Astrocyte (in vitro differentiated cells and primary cell): ENCODE data around the gene NTRK3. TPM values are rescaled to one million over a fixed set of nuclear protein-coding genes. Genes with fewer than 3 reads are reported as not detected.

Experiments
- DNase-seq: peaks from one replicate; pipeline ENCODE4 v3.0.0-alpha.2; 2010; ENCODE audit warnings: low read depth
- FAIRE-seq: peaks from 2 replicates; lab custom pipeline; 2011; peaks lifted over from hg19 to GRCh38; lab: Jason Lieb, UNC
- H2AFZ ChIP-seq: 2 replicates; pipeline ENCODE4 v1.6.0; 2012; ENCODE audit warnings: low read depth, low read length, inconsistent platforms
- H3K27ac ChIP-seq: 2 replicates; pipeline ENCODE4 v1.5.1; 2011; ENCODE audit warnings: low read depth, low read length, inconsistent platforms
- H3K27me3 ChIP-seq: 2 replicates; pipeline ENCODE4 v1.6.0; 2011; ENCODE audit warnings: low read length, inconsistent platforms; ENCODE audit not compliant: insufficient read depth
- H3K36me3 ChIP-seq: 2 replicates; pipeline ENCODE4 v1.5.1; 2011; ENCODE audit warnings: low read length, inconsistent platforms; ENCODE audit not compliant: insufficient read depth
- H3K4me1 ChIP-seq: 2 replicates; pipeline ENCODE4 v1.5.1; 2011; ENCODE audit warnings: low read length, inconsistent platforms; ENCODE audit not compliant: insufficient read depth
- H3K4me2 ChIP-seq: 2 replicates; pipeline ENCODE4 v1.6.0; 2012; ENCODE audit warnings: low read length, inconsistent platforms
- H3K4me3 ChIP-seq: 2 replicates; pipeline ENCODE4 v1.5.1; 2011; ENCODE audit warnings: low read depth, mild to moderate bottlenecking, low read length, inconsistent platforms; ENCODE audit not compliant: insufficient read depth
- H3K79me2 ChIP-seq: 2 replicates; pipeline ENCODE4 v1.6.0; 2012; ENCODE audit warnings: mild to moderate bottlenecking, low read length, inconsistent platforms; ENCODE audit not compliant: insufficient read depth
- H3K9ac ChIP-seq: 2 replicates; pipeline ENCODE4 v1.6.0; 2012; ENCODE audit warnings: mild to moderate bottlenecking, low read length, inconsistent platforms
- H3K9me3 ChIP-seq: 2 replicates; pipeline ENCODE4 v1.5.1; 2012; ENCODE audit warnings: low read depth, mild to moderate bottlenecking, low read length, inconsistent platforms; ENCODE audit not compliant: insufficient read depth
- H4K20me1 ChIP-seq: 2 replicates; pipeline ENCODE4 v1.6.0; 2012; ENCODE audit warnings: low read length, inconsistent platforms; ENCODE audit not compliant: insufficient read depth
- H3K27ac Mint-ChIP-seq: one replicate; pipeline ENCODE4 v1.8.0; 2021; ENCODE audit warnings: mild to moderate bottlenecking, mixed read lengths; ENCODE audit not compliant: unreplicated experiment
- H3K27me3 Mint-ChIP-seq: one replicate; pipeline ENCODE4 v1.8.0; 2021; ENCODE audit warnings: low read depth, mixed read lengths; ENCODE audit not compliant: unreplicated experiment
- H3K36me3 Mint-ChIP-seq: one replicate; pipeline ENCODE4 v1.8.0; 2021; ENCODE audit warnings: low read depth, mixed read lengths; ENCODE audit not compliant: unreplicated experiment
- H3K4me1 Mint-ChIP-seq: one replicate; pipeline ENCODE4 v1.8.0; 2021; ENCODE audit warnings: low read depth, mixed read lengths; ENCODE audit not compliant: unreplicated experiment
- H3K4me3 Mint-ChIP-seq: one replicate; pipeline ENCODE4 v1.8.0; 2021; ENCODE audit warnings: mild to moderate bottlenecking, moderate library complexity, mixed read lengths; ENCODE audit not compliant: unreplicated experiment
- H3K9me3 Mint-ChIP-seq: one replicate; pipeline ENCODE4 v1.8.0; 2021; ENCODE audit warnings: mild to moderate bottlenecking, mixed read lengths; ENCODE audit not compliant: unreplicated experiment
- EZH2 ChIP-seq: IDR thresholded peaks from 2 replicates; pipeline ENCODE4 v1.6.1; 2012; ENCODE audit warnings: mild to moderate bottlenecking, low read length, inconsistent platforms; ENCODE audit not compliant: insufficient read depth
- total RNA-seq: library from RNA; stranded (reverse); gene quantifications from 2 replicates; pipeline ENCODE4 v1.2.1, GENCODE V29; 2021
- TF ChIP-seq, protein P1 (sequence below): IDR thresholded peaks from 2 replicates; pipeline ENCODE4 v1.5.1; 2011; ENCODE audit warnings: low read depth, mild to moderate bottlenecking, inconsistent platforms, low read length, moderate library complexity; ENCODE audit not compliant: insufficient read depth

NTRK3 gene
- total RNA-seq, 1 donor from 2014 or later: 12.9 TPM

GRCh38 chr15:88046576-88047129 is 209.9 kb downstream of the NTRK3 start:
- FAIRE-seq (no peak), DNase-seq (no peak)
- Histone ChIP-seq H3K36me3 (no peaks in the 10 kb centered on the region), H3K27me3 (no peaks in the 10 kb centered on the region), H3K27ac (no peak overlapping the region), H3K9me3 (no peaks in the 10 kb centered on the region), H2AFZ (no peak overlapping the region), H3K4me2 (no peak overlapping the region), H3K4me1 (no peaks in the 10 kb centered on the region), H3K79me2 (no peaks in the 10 kb centered on the region), H3K4me3 (no peak overlapping the region), H3K9ac (no peak overlapping the region), H4K20me1 (no peaks in the 10 kb centered on the region)
- no peaks in the 10 kb centered on the region for H3K36me3 Mint-ChIP-seq
- H3K4me3 Mint-ChIP-seq: no peak overlapping the region
- no peaks in the 10 kb centered on the region for H3K4me1 Mint-ChIP-seq
- H3K27ac Mint-ChIP-seq: no peak overlapping the region
- peaks cover 21% of the 10 kb centered on the region for H3K27me3 Mint-ChIP-seq
- H3K9me3 Mint-ChIP-seq: peaks cover 2% of the 10 kb centered on the region
- TF ChIP-seq, protein P1, sequence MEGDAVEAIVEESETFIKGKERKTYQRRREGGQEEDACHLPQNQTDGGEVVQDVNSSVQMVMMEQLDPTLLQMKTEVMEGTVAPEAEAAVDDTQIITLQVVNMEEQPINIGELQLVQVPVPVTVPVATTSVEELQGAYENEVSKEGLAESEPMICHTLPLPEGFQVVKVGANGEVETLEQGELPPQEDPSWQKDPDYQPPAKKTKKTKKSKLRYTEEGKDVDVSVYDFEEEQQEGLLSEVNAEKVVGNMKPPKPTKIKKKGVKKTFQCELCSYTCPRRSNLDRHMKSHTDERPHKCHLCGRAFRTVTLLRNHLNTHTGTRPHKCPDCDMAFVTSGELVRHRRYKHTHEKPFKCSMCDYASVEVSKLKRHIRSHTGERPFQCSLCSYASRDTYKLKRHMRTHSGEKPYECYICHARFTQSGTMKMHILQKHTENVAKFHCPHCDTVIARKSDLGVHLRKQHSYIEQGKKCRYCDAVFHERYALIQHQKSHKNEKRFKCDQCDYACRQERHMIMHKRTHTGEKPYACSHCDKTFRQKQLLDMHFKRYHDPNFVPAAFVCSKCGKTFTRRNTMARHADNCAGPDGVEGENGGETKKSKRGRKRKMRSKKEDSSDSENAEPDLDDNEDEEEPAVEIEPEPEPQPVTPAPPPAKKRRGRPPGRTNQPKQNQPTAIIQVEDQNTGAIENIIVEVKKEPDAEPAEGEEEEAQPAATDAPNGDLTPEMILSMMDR: no peak
- no peak for TF ChIP-seq EZH2

GRCh38 chr15:88043396-88043795 is 213.1 kb downstream of the NTRK3 start:
- no peaks in the 10 kb centered on the region for H3K4me1 ChIP-seq
- Mint-ChIP-seq H3K4me1 (no peaks in the 10 kb centered on the region), H3K27me3 (peaks cover 18% of the 10 kb centered on the region), H3K36me3 (no peaks in the 10 kb centered on the region), H3K4me3 (no peak overlapping the region), H3K27ac (no peak overlapping the region), H3K9me3 (peaks cover 2% of the 10 kb centered on the region)
- H3K9me3 ChIP-seq: no peaks in the 10 kb centered on the region
- no peaks in the 10 kb centered on the region for H3K36me3 ChIP-seq
- no peak overlapping the region for H2AFZ ChIP-seq
- no peak for TF ChIP-seq EZH2
- TF ChIP-seq, protein P1: no peak
- no peak overlapping the region for H3K4me2 ChIP-seq
- no peak overlapping the region for H3K4me3 ChIP-seq
- H4K20me1 ChIP-seq: no peaks in the 10 kb centered on the region
- no peaks in the 10 kb centered on the region for H3K27me3 ChIP-seq
- no peaks in the 10 kb centered on the region for H3K79me2 ChIP-seq
- DNase-seq (no peak), FAIRE-seq (no peak)
- no peak overlapping the region for H3K9ac ChIP-seq
- no peak overlapping the region for H3K27ac ChIP-seq

DNA sequence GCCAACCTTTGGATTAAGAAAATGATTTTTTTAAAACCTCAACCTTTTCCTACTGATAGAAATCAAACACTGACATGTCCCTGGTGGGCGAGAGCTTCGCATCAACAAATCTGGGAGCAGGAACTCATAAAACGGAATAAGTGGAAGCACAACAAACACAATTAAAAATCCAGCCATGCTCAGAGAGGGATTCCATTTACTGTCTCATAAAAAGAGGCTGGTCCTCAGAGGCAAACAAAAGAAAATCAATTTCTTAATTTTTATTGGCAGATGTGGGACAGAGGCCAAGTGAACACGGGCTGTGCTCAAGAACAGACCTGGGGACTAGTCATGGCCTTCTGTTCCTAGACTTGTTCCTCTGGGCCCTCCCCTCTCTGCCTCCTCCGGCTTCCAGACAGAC is 214.5 kb downstream of the NTRK3 start:
- Histone ChIP-seq H3K9me3 (no peaks in the 10 kb centered on the region), H3K27ac (no peak overlapping the region), H3K36me3 (no peaks in the 10 kb centered on the region), H3K4me2 (no peak overlapping the region), H3K4me3 (no peak overlapping the region), H4K20me1 (no peaks in the 10 kb centered on the region), H3K4me1 (no peaks in the 10 kb centered on the region), H3K9ac (no peak overlapping the region), H2AFZ (no peak overlapping the region), H3K27me3 (no peaks in the 10 kb centered on the region), H3K79me2 (no peaks in the 10 kb centered on the region)
- DNase-seq: no peak
- no peak for TF ChIP-seq EZH2
- Mint-ChIP-seq H3K36me3 (no peaks in the 10 kb centered on the region), H3K4me3 (no peak overlapping the region), H3K27ac (no peak overlapping the region), H3K4me1 (no peaks in the 10 kb centered on the region), H3K27me3 (peaks cover 28% of the 10 kb centered on the region), H3K9me3 (peaks cover 2% of the 10 kb centered on the region)
- FAIRE-seq: no peak
